Measurements from ENCODE around the gene HOXB1. TPM values are rescaled to one million over a fixed set of nuclear protein-coding genes. Genes with fewer than 3 reads are reported as not detected.

HOXB1 gene
- total and polyA plus RNA-seq, 2 of the 13 experiments (the other 11 are each of a cell fraction or from before 2014, with no cell fraction given), result not detected

- TF ChIP-seq, protein P1, sequence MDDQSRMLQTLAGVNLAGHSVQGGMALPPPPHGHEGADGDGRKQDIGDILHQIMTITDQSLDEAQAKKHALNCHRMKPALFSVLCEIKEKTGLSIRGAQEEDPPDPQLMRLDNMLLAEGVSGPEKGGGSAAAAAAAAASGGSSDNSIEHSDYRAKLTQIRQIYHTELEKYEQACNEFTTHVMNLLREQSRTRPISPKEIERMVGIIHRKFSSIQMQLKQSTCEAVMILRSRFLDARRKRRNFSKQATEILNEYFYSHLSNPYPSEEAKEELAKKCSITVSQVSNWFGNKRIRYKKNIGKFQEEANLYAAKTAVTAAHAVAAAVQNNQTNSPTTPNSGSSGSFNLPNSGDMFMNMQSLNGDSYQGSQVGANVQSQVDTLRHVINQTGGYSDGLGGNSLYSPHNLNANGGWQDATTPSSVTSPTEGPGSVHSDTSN (CRISPR knock-in tag; IDR thresholded peaks at IDR 0.05; ENCODE audit: borderline replicate concordance), result no peak
- TF ChIP-seq HMG20A (CRISPR knock-in tag; IDR thresholded peaks at IDR 0.05; ENCODE audit: borderline replicate concordance), result no peak
- no peak for TF ChIP-seq ZNF446 (CRISPR knock-in tag; IDR thresholded peaks at IDR 0.05)
Measured at GRCh38 chr17:48484256-48484655, 46.6 kb downstream of the HOXB1 start (continued).

- no peak overlapping the region for H3K4me2 ChIP-seq (ENCODE audit: low read depth, low read length)
- TF ChIP-seq, protein P2, sequence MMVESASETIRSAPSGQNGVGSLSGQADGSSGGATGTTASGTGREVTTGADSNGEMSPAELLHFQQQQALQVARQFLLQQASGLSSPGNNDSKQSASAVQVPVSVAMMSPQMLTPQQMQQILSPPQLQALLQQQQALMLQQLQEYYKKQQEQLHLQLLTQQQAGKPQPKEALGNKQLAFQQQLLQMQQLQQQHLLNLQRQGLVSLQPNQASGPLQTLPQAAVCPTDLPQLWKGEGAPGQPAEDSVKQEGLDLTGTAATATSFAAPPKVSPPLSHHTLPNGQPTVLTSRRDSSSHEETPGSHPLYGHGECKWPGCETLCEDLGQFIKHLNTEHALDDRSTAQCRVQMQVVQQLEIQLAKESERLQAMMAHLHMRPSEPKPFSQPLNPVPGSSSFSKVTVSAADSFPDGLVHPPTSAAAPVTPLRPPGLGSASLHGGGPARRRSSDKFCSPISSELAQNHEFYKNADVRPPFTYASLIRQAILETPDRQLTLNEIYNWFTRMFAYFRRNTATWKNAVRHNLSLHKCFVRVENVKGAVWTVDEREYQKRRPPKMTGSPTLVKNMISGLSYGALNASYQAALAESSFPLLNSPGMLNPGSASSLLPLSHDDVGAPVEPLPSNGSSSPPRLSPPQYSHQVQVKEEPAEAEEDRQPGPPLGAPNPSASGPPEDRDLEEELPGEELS (CRISPR knock-in tag; IDR thresholded peaks at IDR 0.05), result no peak
- TF ChIP-seq ZZZ3 (CRISPR knock-in tag; IDR thresholded peaks at IDR 0.05; ENCODE audit: borderline replicate concordance) (no peak), ZNF546 (CRISPR knock-in tag; conservative IDR thresholded peaks at IDR 0.05) (no peak), HMGXB3 (CRISPR knock-in tag; IDR thresholded peaks at IDR 0.05; ENCODE audit: borderline replicate concordance) (no peak), KLF15 (CRISPR knock-in tag; IDR thresholded peaks at IDR 0.05; ENCODE audit: borderline replicate concordance) (no peak), MED1 (CRISPR knock-in tag; IDR thresholded peaks at IDR 0.05) (no peak), SATB2 (CRISPR knock-in tag; IDR thresholded peaks at IDR 0.05) (no peak), PTBP1 (IDR thresholded peaks at IDR 0.05; ENCODE audit: low read depth, low read length, poor library complexity, severe bottlenecking) (no peak), NCOA1 (CRISPR knock-in tag; IDR thresholded peaks at IDR 0.05) (no peak), ZNF121 (CRISPR knock-in tag; IDR thresholded peaks at IDR 0.05) (no peak), IKZF1 (IDR thresholded peaks at IDR 0.05) (no peak)
Measured at GRCh38 chr17:48483471-48484131, 47.2 kb downstream of the HOXB1 start.

More at GRCh38 chr17:48483471-48484131, 47.2 kb downstream of the HOXB1 start:
- BruUV-seq (replicated peaks), result no TSS peak
- 0% methylated on average over 6 of the region's 6 CpGs for WGBS (ENCODE audit: low lambda C conversion rate)
- peaks cover 5 to 37% of the 10 kb centered on the region in 2 experiments for H3K27me3 ChIP-seq (ENCODE audit: control insufficient read depth in 1 of 2, insufficient read depth in 2 of 2, low read length in 2 of 2)
- H3K4me3 ChIP-seq (replicated peaks in 1 of 3; ENCODE audit: insufficient read depth in 1 of 3, low read depth in 2 of 3, low read length in 3 of 3), result no peak overlapping the region
- intact Hi-C loops (cut with micrococcal nuclease; ENCODE audit: unreplicated experiment) (no loop called here), in situ Hi-C loops (cut with HindIII; ENCODE audit: extremely low pct_ligation_motif_present, low pct_unique_long_range_greater_than_20kb) (no loop called here)
- no peaks in the 10 kb centered on the region for H3K4me1 ChIP-seq (ENCODE audit: insufficient read depth, low read length)
- ATAC-seq (no peak), FAIRE-seq (no peak), DNase-seq (ENCODE audit: low spot score) (no peak)
- ChIA-PET POLR2A (no interaction called here), CTCF (ENCODE audit: low intra/inter-chr PET ratio, low total read pairs) (no interaction called here)
- no peak overlapping the region for H3K9ac ChIP-seq (ENCODE audit: insufficient read depth, low read depth, low read length)
- no peak overlapping the region for H3K27ac ChIP-seq (ENCODE audit: extremely low read length, insufficient read depth, low read length)
- H3K36me3 ChIP-seq (replicated peaks in 1 of 2; ENCODE audit: control insufficient read depth in 1 of 2, insufficient read depth in 2 of 2, low read length in 2 of 2), result no peaks in the 10 kb centered on the region
- no peaks in the 10 kb centered on the region for H4K20me1 ChIP-seq (ENCODE audit: insufficient read depth, low read length)
- no peak overlapping the region for H2AFZ ChIP-seq (ENCODE audit: low read length)
- no peaks in the 10 kb centered on the region for H3K9me3 ChIP-seq (ENCODE audit: low read length)
- H3K79me2 ChIP-seq (ENCODE audit: insufficient read depth, low read length), result no peaks in the 10 kb centered on the region
